ENCODE results near the gene MYO3A. TPM values are rescaled to one million over a fixed set of nuclear protein-coding genes. Genes with fewer than 3 reads are reported as not detected.

MYO3A gene
- total RNA-seq, 1 experiment from 2014 or later = 0.14 TPM

DNA sequence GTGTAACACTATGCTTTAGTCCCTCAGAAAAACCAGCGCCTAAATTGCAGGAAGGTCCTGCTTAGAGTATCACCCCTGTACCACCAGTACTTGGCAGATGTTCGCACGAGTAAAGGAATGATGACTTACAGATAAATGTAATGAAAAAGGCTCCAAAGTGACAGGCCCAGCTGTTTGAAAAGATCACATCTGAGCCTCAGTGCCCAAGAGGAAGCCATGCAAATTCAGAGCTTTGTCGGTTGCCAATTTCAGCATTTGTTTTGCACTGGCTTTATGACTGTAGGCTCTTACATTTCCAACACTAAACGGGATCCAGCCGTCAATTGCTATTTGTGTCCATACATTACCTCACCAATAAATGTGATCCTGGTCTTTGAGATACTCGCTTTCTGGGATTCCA is 222.0 kb downstream of the MYO3A start:
- no peak overlapping the region for H3K27ac Mint-ChIP-seq (ENCODE audit: unreplicated experiment)

DNA sequence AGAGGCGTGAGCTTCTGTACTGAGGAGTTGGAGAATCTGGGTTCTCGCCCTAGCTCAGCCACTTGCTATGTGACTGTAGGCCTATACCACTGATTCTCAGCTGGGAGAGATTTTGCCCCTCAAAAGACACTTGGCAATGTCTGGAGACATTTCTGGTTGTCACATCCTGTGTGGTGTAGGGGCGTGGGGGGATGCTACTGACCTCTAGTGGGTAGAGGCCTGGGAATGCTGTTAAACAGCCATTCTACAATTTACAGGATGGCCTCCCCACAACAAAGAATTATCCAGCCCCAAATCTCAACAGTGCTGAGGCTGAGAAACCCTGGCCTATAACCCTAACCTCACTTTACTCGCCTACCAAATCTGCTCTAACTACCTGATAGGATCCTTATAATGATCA is 223.7 kb downstream of the MYO3A start:
- CTCF ChIA-PET = interaction anchor here (1.3 kb wide), 1 partner anchor 282 kb away, joined by 3 read pairs; no protein-coding TSS in a partner anchor
- no peaks in the 10 kb centered on the region for H3K27me3 Mint-ChIP-seq (ENCODE audit: unreplicated experiment)
- no peak overlapping the region for H3K4me3 Mint-ChIP-seq (ENCODE audit: low read depth, unreplicated experiment)
- no peaks in the 10 kb centered on the region for H3K36me3 Mint-ChIP-seq (ENCODE audit: insufficient read depth, unreplicated experiment)
- BruUV-seq (replicated peaks) = no TSS peak
- no peaks in the 10 kb centered on the region for H3K4me1 Mint-ChIP-seq (ENCODE audit: low read depth, unreplicated experiment)
- no peaks in the 10 kb centered on the region for H3K9me3 Mint-ChIP-seq (ENCODE audit: low read depth, unreplicated experiment)
- no peak overlapping the region for H3K27ac Mint-ChIP-seq (ENCODE audit: unreplicated experiment)
- DNase-seq = peak; percentile 8
- TF ChIP-seq, protein P1, sequence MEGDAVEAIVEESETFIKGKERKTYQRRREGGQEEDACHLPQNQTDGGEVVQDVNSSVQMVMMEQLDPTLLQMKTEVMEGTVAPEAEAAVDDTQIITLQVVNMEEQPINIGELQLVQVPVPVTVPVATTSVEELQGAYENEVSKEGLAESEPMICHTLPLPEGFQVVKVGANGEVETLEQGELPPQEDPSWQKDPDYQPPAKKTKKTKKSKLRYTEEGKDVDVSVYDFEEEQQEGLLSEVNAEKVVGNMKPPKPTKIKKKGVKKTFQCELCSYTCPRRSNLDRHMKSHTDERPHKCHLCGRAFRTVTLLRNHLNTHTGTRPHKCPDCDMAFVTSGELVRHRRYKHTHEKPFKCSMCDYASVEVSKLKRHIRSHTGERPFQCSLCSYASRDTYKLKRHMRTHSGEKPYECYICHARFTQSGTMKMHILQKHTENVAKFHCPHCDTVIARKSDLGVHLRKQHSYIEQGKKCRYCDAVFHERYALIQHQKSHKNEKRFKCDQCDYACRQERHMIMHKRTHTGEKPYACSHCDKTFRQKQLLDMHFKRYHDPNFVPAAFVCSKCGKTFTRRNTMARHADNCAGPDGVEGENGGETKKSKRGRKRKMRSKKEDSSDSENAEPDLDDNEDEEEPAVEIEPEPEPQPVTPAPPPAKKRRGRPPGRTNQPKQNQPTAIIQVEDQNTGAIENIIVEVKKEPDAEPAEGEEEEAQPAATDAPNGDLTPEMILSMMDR (IDR thresholded peaks at IDR 0.05; ENCODE audit: unreplicated experiment) = no peak
- intact Hi-C loops (cut with micrococcal nuclease; ENCODE audit: unreplicated experiment) = no loop called here

More for the DNA sequence above, 222.0 kb downstream of the MYO3A start:
- no peaks in the 10 kb centered on the region for H3K27me3 Mint-ChIP-seq (ENCODE audit: unreplicated experiment)
- no peak for DNase-seq
- BruUV-seq (replicated peaks) = no TSS peak
- no peaks in the 10 kb centered on the region for H3K36me3 Mint-ChIP-seq (ENCODE audit: insufficient read depth, unreplicated experiment)
- TF ChIP-seq, protein P1 (IDR thresholded peaks at IDR 0.05; ENCODE audit: unreplicated experiment) = no peak
- intact Hi-C loops (cut with micrococcal nuclease; ENCODE audit: unreplicated experiment) = no loop called here
- CTCF ChIA-PET = no interaction called here
- H3K9me3 Mint-ChIP-seq (ENCODE audit: low read depth, unreplicated experiment) = no peaks in the 10 kb centered on the region
- no peak overlapping the region for H3K4me3 Mint-ChIP-seq (ENCODE audit: low read depth, unreplicated experiment)
- no peaks in the 10 kb centered on the region for H3K4me1 Mint-ChIP-seq (ENCODE audit: low read depth, unreplicated experiment)

DNA sequence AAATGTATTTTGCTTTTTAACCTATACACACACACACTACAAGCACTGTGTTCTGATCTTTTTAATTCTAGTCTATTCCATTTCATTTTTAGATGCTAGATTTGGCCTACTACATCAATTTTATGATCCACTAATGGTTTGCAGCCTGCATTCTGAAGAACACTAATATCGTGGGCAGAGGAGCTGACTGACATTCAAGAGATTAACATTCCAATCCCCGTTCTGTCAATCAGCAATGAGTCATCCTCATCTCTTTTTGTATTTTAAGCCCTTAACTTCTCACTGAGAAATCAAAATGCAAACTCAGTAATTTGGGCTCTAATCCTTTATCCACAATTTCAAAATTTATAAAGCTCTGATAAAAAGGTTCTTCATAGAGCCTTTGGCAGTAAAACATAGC is 235.4 kb downstream of the MYO3A start:
- CTCF ChIA-PET = no interaction called here
- H3K4me1 Mint-ChIP-seq (ENCODE audit: low read depth, unreplicated experiment) = no peaks in the 10 kb centered on the region
- H3K27ac Mint-ChIP-seq (ENCODE audit: unreplicated experiment) = no peak overlapping the region
- peaks cover 12% of the 10 kb centered on the region for H3K27me3 Mint-ChIP-seq (ENCODE audit: unreplicated experiment)
- intact Hi-C loops (cut with micrococcal nuclease; ENCODE audit: unreplicated experiment) = loop anchor here (5.0 kb wide), 1 partner anchor 412 kb away; no protein-coding TSS in a partner anchor
- BruUV-seq (replicated peaks) = no TSS peak
- DNase-seq = no peak
- H3K9me3 Mint-ChIP-seq (ENCODE audit: low read depth, unreplicated experiment) = no peaks in the 10 kb centered on the region
- TF ChIP-seq, protein P1 (IDR thresholded peaks at IDR 0.05; ENCODE audit: unreplicated experiment) = no peak
- no peaks in the 10 kb centered on the region for H3K36me3 Mint-ChIP-seq (ENCODE audit: insufficient read depth, unreplicated experiment)
- no peak overlapping the region for H3K4me3 Mint-ChIP-seq (ENCODE audit: low read depth, unreplicated experiment)

DNA sequence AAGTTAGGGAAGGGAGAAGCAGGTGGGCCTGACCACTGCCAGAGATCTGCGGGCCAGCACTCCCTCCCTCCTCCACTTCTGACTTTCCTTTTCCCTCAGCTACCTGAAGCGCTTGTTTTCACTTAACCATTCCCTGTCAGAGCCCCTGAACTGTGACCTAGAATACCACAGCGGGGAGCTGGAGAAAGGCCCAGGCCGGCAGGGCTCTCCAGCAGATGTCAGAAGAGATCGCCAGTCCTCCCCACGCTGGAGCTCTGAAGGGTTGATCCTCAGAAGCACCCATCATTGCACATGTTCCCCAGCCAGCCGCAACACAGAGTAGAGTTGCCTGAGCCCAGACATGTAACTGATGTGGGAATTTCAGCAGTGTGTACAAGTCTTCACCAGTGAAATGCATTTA is 238.1 kb downstream of the MYO3A start:
- CTCF ChIA-PET = no interaction called here
- H3K27me3 Mint-ChIP-seq (ENCODE audit: unreplicated experiment) = peaks cover 12% of the 10 kb centered on the region
- H3K4me1 Mint-ChIP-seq (ENCODE audit: low read depth, unreplicated experiment) = no peaks in the 10 kb centered on the region
- TF ChIP-seq, protein P1 (IDR thresholded peaks at IDR 0.05; ENCODE audit: unreplicated experiment) = no peak
- no peak overlapping the region for H3K4me3 Mint-ChIP-seq (ENCODE audit: low read depth, unreplicated experiment)
- intact Hi-C loops (cut with micrococcal nuclease; ENCODE audit: unreplicated experiment) = no loop called here
- no peak for DNase-seq
- no peaks in the 10 kb centered on the region for H3K36me3 Mint-ChIP-seq (ENCODE audit: insufficient read depth, unreplicated experiment)
- no TSS peak for BruUV-seq (replicated peaks)
- no peak overlapping the region for H3K27ac Mint-ChIP-seq (ENCODE audit: unreplicated experiment)
- no peaks in the 10 kb centered on the region for H3K9me3 Mint-ChIP-seq (ENCODE audit: low read depth, unreplicated experiment)

Data from Calu3 (cell line).